GM12865 (cell line): ENCODE data around the gene TRDMT1.

ENCODE experiments used
- DNase-seq: peaks from one replicate; pipeline ENCODE4 v3.0.0; 2010; ENCODE audit warnings: low read depth
- H3K4me3 ChIP-seq: 2 replicates; pipeline ENCODE4 v1.5.1; 2011; ENCODE audit warnings: mild to moderate bottlenecking, low read depth, low read length, control low read depth
- CTCF ChIP-seq: IDR thresholded peaks from 2 replicates; pipeline ENCODE4 v1.5.1; 2011; ENCODE audit warnings: low read length, control low read depth, low read depth, inconsistent platforms; ENCODE audit not compliant: insufficient read depth; ENCODE audit errors: missing control alignments

Gene TRDMT1

GRCh38 chr10:17166699-17167098 is 34.8 kb downstream of the TRDMT1 start:
- DNase-seq: no peak
- no peak for TF ChIP-seq CTCF
- H3K4me3 ChIP-seq: no peak overlapping the region

- no peak for TF ChIP-seq CTCF
- no peak for DNase-seq
- no peak overlapping the region for H3K4me3 ChIP-seq
These were observed 38.6 kb downstream of the TRDMT1 start for GRCh38 chr10:17162828-17163227.

DNA sequence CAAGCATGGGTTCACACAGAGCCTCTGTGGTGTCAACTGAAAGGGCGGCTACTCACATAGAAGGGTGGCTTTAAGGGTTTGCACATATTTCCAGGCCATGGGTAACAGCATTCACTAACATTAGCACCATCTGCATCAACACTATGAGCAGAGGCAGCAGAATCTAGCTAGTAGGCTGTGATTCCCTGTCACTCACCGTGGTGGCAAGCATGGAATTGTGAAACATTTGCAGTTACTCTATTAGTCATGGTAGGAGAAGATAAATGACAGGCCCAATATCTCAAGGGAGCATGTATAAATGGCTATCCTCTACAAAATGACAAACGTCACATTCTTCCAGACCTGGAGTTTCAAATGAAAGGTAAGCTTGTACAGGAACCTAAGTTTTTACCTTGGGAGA is 39.7 kb downstream of the TRDMT1 start:
- no peak for DNase-seq
- H3K4me3 ChIP-seq: no peak overlapping the region
- no peak for TF ChIP-seq CTCF

DNA sequence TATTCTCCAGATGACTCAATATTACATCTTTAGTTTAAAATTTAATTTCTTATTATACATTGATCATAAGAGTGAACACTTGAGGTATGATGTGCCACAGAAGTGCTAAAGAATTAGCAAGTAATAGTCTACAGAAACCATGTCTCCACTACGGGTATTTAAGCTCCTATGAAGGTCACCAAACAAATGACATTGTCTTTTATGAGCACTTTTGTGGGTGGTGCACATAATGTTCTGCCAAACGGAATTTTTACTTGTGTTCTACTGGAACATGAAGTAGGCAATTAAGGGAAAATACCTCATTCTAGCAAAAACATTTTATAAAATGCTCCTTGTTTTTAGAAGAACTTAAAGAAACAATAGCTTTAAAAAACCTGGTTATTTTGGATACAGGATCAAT is 44.4 kb downstream of the TRDMT1 start:
- DNase-seq: no peak
- no peak overlapping the region for H3K4me3 ChIP-seq
- TF ChIP-seq CTCF: no peak

GRCh38 chr10:17155826-17156225 is 45.6 kb downstream of the TRDMT1 start:
- no peak overlapping the region for H3K4me3 ChIP-seq
- no peak for DNase-seq
- TF ChIP-seq CTCF: no peak

- H3K4me3 ChIP-seq: no peak overlapping the region
- no peak for TF ChIP-seq CTCF
- DNase-seq: no peak
These were observed 47.4 kb downstream of the TRDMT1 start for GRCh38 chr10:17154116-17154515.

- no peak for DNase-seq
- TF ChIP-seq CTCF: no peak
- H3K4me3 ChIP-seq: no peak overlapping the region
These were observed 48.2 kb downstream of the TRDMT1 start for GRCh38 chr10:17153321-17153720.
